HTR-8/SVneo (cell line): ENCODE data around the gene CRYBB1.

ENCODE experiments used
- DNase-seq: peaks from one replicate; pipeline ENCODE4 v3.0.0; 2011; ENCODE audit warnings: low spot score, mixed read lengths; ENCODE audit not compliant: insufficient read length
- FAIRE-seq: peaks from 2 replicates; lab custom pipeline; 2011; peaks lifted over from hg19 to GRCh38; lab: Jason Lieb, UNC

Gene CRYBB1

GRCh38 chr22:26561756-26562417 is 55.9 kb downstream of the CRYBB1 start:
- no peak for FAIRE-seq
- no peak for DNase-seq

DNA sequence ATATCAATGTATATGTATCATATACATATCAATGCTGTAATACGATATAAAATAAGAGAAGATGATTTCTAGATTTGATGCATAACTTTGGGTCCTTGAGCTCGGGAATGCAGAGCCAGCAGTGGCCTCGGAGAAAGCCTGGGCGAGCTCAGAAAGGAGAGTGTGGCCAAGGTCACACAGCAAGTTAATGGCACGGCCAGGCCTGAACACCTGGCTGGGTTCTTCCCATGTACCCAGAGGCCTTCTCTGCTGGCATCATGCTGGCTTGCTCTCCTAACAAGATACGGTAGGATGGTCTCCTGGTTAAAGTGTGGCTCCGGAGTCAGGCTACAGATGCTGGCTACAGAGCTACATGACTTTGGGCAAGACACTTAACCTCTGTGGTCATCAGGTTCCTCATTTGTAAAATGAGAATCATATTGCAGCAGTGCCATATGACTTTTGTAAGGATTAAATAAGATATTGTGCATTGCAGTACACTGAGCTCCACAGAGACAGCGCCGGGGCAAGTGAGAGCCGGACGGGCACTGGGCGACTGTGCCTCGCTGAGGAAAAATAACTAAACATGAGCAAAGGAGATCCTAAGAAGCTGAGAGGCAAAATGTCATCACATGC is 57.8 kb downstream of the CRYBB1 start:
- DNase-seq, result no peak
- no peak for FAIRE-seq

DNA sequence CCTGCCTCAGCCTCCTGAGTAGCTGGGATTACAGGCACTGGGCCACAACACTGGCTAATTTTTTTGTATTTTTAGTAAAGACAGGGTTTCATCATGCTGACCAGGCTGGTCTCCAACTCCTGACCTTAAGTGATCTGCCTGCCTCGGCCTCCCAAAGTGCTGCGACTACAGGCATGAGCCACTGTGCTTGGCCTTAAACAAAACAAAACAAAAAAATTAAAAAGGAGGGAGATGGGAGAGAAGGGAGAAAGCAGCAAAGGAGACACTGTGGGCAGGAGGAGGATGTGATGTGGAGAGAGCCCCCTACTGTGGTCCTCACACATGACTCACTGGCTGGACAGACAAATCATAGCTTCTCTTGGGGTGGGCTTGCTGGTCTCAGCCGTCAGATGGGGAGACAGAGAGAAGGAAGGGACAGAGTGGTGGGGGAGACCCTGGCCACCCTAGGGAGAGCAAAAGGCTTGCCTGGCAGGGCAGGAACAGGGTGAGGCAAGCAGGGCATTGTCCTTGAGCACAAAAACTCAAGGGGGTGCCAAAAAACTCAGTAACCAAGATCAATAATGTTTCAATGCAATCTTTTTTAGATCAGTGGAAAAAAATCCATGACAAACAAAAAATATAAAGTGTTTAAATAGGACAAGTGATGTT is 59.5 kb downstream of the CRYBB1 start:
- no peak for DNase-seq
- FAIRE-seq, result no peak

- FAIRE-seq (no peak), DNase-seq (no peak)
These were observed 60.9 kb downstream of the CRYBB1 start for GRCh38 chr22:26556904-26557303.

- FAIRE-seq, result no peak
- no peak for DNase-seq
These were observed 62.3 kb downstream of the CRYBB1 start for GRCh38 chr22:26555478-26555877.

GRCh38 chr22:26554956-26555355 is 62.9 kb downstream of the CRYBB1 start:
- no peak for FAIRE-seq
- no peak for DNase-seq

- FAIRE-seq, result no peak
- DNase-seq, result peak; percentile 55
These were observed 64.6 kb downstream of the CRYBB1 start for GRCh38 chr22:26553056-26553752.

DNA sequence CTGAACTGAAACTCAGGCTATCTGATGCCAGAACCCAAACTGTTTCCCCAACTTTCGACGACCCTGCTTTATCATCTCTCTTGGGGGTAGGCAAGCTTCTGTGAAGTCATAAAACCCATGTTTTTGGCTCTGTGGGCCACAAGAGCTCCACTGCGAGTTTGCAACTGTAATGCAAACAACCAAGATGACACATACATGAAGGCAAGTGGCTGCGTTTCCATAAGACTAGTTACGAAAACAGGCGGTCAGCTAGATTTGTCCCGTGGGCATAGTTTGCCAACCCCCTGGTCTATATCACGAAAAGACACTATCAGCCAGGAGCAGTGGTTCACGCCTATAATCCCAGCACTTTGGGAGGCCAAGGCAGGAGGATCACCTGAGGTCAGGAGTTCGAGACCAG is 65.4 kb downstream of the CRYBB1 start:
- no peak for DNase-seq
- FAIRE-seq, result no peak

DNA sequence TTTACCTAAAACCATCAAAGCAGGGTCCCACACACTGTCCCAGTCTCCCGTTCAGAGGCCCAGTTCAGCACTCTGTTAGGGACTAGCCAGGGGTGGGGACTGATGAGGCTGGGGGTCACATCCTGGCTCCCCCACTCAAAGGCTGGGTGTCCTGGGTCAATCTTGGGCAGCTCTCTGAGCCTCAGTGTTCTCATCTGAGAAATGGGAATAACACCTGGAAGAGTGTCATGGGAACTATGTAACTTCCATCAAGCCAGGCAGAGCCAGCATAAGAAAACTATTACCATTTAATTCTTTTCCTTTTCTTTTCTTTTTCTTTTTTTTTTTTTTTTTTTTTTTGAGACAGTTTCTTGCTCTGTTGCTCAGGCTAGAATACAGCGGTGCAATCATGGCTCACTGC is 66.3 kb downstream of the CRYBB1 start:
- no peak for FAIRE-seq
- no peak for DNase-seq

GRCh38 chr22:26550498-26551033 is 67.3 kb downstream of the CRYBB1 start:
- DNase-seq, result peak; percentile 65

DNA sequence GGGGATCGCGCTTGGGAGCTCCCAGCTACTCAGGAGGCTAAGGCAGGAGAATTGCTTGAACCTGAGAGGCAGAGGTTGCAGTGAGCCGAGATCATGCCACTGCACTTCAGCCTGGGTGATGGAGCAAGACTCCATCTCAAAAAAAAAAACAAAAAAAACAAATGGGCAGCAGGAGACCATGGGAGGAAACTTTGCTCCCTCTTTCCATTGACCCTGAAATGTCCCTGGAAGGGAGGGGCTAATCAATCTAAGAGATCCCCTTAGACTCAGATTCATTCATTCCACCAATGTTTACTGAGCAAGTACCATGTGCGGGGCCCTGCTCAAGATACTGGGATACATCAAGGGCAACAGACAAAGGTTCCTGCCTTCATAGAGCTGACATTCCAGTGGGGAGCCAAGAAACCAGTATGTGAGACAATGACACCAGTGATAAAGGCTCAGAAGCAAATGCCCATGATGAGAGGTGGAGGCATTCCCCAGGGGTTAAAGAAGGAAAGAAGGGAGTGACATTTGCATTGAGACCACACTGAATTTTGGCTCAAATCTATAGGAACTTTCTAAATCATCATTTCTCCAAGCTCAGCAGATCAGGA is 67.8 kb downstream of the CRYBB1 start:
- no peak for FAIRE-seq
- DNase-seq, result no peak

More at GRCh38 chr22:26550498-26551033, 67.3 kb downstream of the CRYBB1 start:
- FAIRE-seq, result no peak
